CD4-positive, alpha-beta memory T cell (primary cell): ENCODE data around the gene ADIRF. TPM values are rescaled to one million over a fixed set of nuclear protein-coding genes. Genes with fewer than 3 reads are reported as not detected.
"Not testable (repeated sequence)": the region's sequence is repeated elsewhere in the genome, so short reads cannot be mapped to it uniquely, and the experiment has no call there.

ENCODE experiments used
- CTCF ChIA-PET: fragments of 350-600 bp; sonication (Branson Sonifier 250); formaldehyde crosslinking; loops from one replicate; lab custom pipeline; 2021; ENCODE audit warnings: inconsistent platforms; ENCODE audit not compliant: partially characterized antibody; lab: Charles Lee
- POLR2A ChIA-PET: fragments of 350-600 bp; sonication (Branson Sonifier 250); formaldehyde crosslinking; loops from one replicate; lab custom pipeline; 2021; ENCODE audit not compliant: partially characterized antibody; lab: Charles Lee
- DNase-seq, 5 donors: peaks; one replicate each; pipeline versions ENCODE4 v3.0.0 to v3.0.0-alpha.2; 2020 to 2022; ENCODE audit warnings: mixed read lengths in 1 of 5
- H3K27ac ChIP-seq: one replicate; pipeline ENCODE4 v1.7.0; 2013; ENCODE audit warnings: low read depth, low read length
- H3K27me3 ChIP-seq: 2 replicates; pipeline ENCODE4 v1.7.0; 2013; ENCODE audit warnings: mild to moderate bottlenecking, low read length, moderate library complexity; ENCODE audit not compliant: insufficient read depth
- H3K36me3 ChIP-seq: 2 replicates; pipeline ENCODE4 v1.7.0; 2013; ENCODE audit warnings: mild to moderate bottlenecking, low read length, moderate library complexity; ENCODE audit not compliant: insufficient read depth
- H3K4me1 ChIP-seq: 2 replicates; pipeline ENCODE4 v1.7.0; 2013; ENCODE audit warnings: mild to moderate bottlenecking, low read length, moderate library complexity; ENCODE audit not compliant: insufficient read depth
- H3K4me3 ChIP-seq, 2 donors: one replicate each; pipeline ENCODE4 v1.7.0; 2013; ENCODE audit warnings: low read length in 2 of 2, mild to moderate bottlenecking in 1 of 2
- H3K9me3 ChIP-seq, 2 donors: one replicate each; pipeline ENCODE4 v1.7.0; 2013; ENCODE audit warnings: low read length in 2 of 2, control low read depth in 1 of 2; ENCODE audit not compliant: control insufficient read depth in 1 of 2
- H3K27ac Mint-ChIP-seq, 7 donors: one replicate each; pipeline ENCODE4 v1.8.0; 2020 to 2021; ENCODE audit warnings: mixed read lengths in 7 of 7, mild to moderate bottlenecking in 6 of 7, inconsistent platforms in 3 of 7, moderate library complexity in 3 of 7
- H3K27me3 Mint-ChIP-seq, 2 donors: one replicate each; pipeline ENCODE4 v1.8.0; 2020 to 2021; ENCODE audit warnings: mixed read lengths in 2 of 2
- H3K36me3 Mint-ChIP-seq, 2 donors: one replicate each; pipeline ENCODE4 v1.8.0; 2020 to 2021; ENCODE audit warnings: mixed read lengths in 2 of 2, inconsistent platforms in 1 of 2, mild to moderate bottlenecking in 1 of 2
- H3K4me1 Mint-ChIP-seq, 4 donors: one replicate each; pipeline ENCODE4 v1.8.0; 2020 to 2021; ENCODE audit warnings: mixed read lengths in 4 of 4, mild to moderate bottlenecking in 1 of 4
- H3K4me3 Mint-ChIP-seq, 8 donors: one replicate each; pipeline ENCODE4 v1.8.0; 2020 to 2021; ENCODE audit warnings: mixed read lengths in 8 of 8, mild to moderate bottlenecking in 7 of 8, moderate library complexity in 6 of 8, inconsistent platforms in 3 of 8
- H3K9me3 Mint-ChIP-seq, 8 donors: one replicate each; pipeline ENCODE4 v1.8.0; 2020 to 2021; ENCODE audit warnings: mixed read lengths in 8 of 8, mild to moderate bottlenecking in 5 of 8, inconsistent platforms in 3 of 8, moderate library complexity in 1 of 8
- intact Hi-C: fragments of 100-400 bp; cut with micrococcal nuclease; formaldehyde crosslinking; loops from one replicate; pipeline ENCODE4 v1.15.1; 2023
- polyA plus RNA-seq, 2 donors: library from polyadenylated mRNA; unstranded; fragments of 300-500 nt; fragmentation: Illumina TruSeq; gene quantifications; one replicate each; pipeline ENCODE4 v1.2.3, GENCODE V29; 2021
- total RNA-seq, 2 experiments: library from RNA; stranded (reverse); gene quantifications; one replicate each; pipeline ENCODE4 v1.2.3, GENCODE V29; 2021

The ADIRF gene
- total and polyA plus RNA-seq, 4 experiments from 2014 or later = 0.34 to 0.87 TPM; not detected in 2

- H3K4me3 ChIP-seq, H3K4me1 Mint-ChIP-seq, CTCF ChIA-PET, POLR2A ChIA-PET, H3K4me3 Mint-ChIP-seq, DNase-seq, H3K9me3 ChIP-seq, intact Hi-C loops, H3K27ac ChIP-seq, H3K27me3 ChIP-seq, H3K36me3 ChIP-seq, H3K9me3 Mint-ChIP-seq, H3K27me3 Mint-ChIP-seq, H3K36me3 Mint-ChIP-seq, H3K4me1 ChIP-seq: not testable (repeated sequence)
- H3K27ac Mint-ChIP-seq = peak overlapping the region in 1 of 7 donors; percentile 52
These were observed 10.2 kb downstream of the ADIRF start for GRCh38 chr10:86978457-86978856.

- no peaks in the 10 kb centered on the region for H3K9me3 Mint-ChIP-seq
- H3K36me3 Mint-ChIP-seq = no peaks in the 10 kb centered on the region
- ChIA-PET CTCF (no interaction called here), POLR2A (no interaction called here)
- Histone ChIP-seq H3K9me3 (no peaks in the 10 kb centered on the region), H3K4me3 (no peak overlapping the region), H3K36me3 (no peaks in the 10 kb centered on the region), H3K4me1 (no peaks in the 10 kb centered on the region), H3K27me3 (no peaks in the 10 kb centered on the region), H3K27ac (no peak overlapping the region)
- H3K27me3 Mint-ChIP-seq = peaks cover 0 to 2% of the 10 kb centered on the region in 2 donors
- intact Hi-C loops = no loop called here
- H3K4me3 Mint-ChIP-seq = no peak overlapping the region
- no peaks in the 10 kb centered on the region for H3K4me1 Mint-ChIP-seq
- DNase-seq = no peak
- no peak overlapping the region for H3K27ac Mint-ChIP-seq
These were observed 11.1 kb downstream of the ADIRF start for GRCh38 chr10:86979296-86979818.

- Histone ChIP-seq H3K4me3 (no peak overlapping the region), H3K36me3 (no peaks in the 10 kb centered on the region), H3K27me3 (no peaks in the 10 kb centered on the region), H3K9me3 (no peaks in the 10 kb centered on the region), H3K27ac (no peak overlapping the region), H3K4me1 (no peaks in the 10 kb centered on the region)
- Mint-ChIP-seq H3K36me3 (no peaks in the 10 kb centered on the region), H3K9me3 (no peaks in the 10 kb centered on the region), H3K27me3 (peaks cover 0 to 4% of the 10 kb centered on the region in 2 donors), H3K4me3 (no peak overlapping the region), H3K27ac (no peak overlapping the region), H3K4me1 (no peaks in the 10 kb centered on the region)
- no peak for DNase-seq
- CTCF ChIA-PET = no interaction called here
- POLR2A ChIA-PET = no interaction called here
- intact Hi-C loops = no loop called here
These were observed 11.7 kb downstream of the ADIRF start for GRCh38 chr10:86979977-86980448.

GRCh38 chr10:86981020-86981419 lies 12.7 kb downstream of the ADIRF start:
- H3K36me3 Mint-ChIP-seq, H3K9me3 Mint-ChIP-seq, H3K4me1 ChIP-seq, H3K27ac Mint-ChIP-seq, POLR2A ChIA-PET, H3K4me3 ChIP-seq, DNase-seq, CTCF ChIA-PET, H3K4me3 Mint-ChIP-seq, intact Hi-C loops, H3K9me3 ChIP-seq, H3K27me3 ChIP-seq, H3K36me3 ChIP-seq, H3K27me3 Mint-ChIP-seq, H3K27ac ChIP-seq, H3K4me1 Mint-ChIP-seq: not testable (repeated sequence)

GRCh38 chr10:86981716-86982115 lies 13.4 kb downstream of the ADIRF start:
- Mint-ChIP-seq H3K27ac (no peak overlapping the region), H3K4me1 (no peaks in the 10 kb centered on the region), H3K4me3 (no peak overlapping the region), H3K27me3 (peaks cover 0 to 4% of the 10 kb centered on the region in 2 donors), H3K9me3 (peaks cover 0 to 1% (median 0%) of the 10 kb centered on the region in 8 donors), H3K36me3 (no peaks in the 10 kb centered on the region)
- intact Hi-C loops = no loop called here
- no peak for DNase-seq
- no peaks in the 10 kb centered on the region for H3K4me1 ChIP-seq
- no peaks in the 10 kb centered on the region for H3K27me3 ChIP-seq
- ChIA-PET POLR2A (no interaction called here), CTCF (no interaction called here)
- no peak overlapping the region for H3K27ac ChIP-seq
- H3K4me3 ChIP-seq = no peak overlapping the region
- H3K9me3 ChIP-seq = no peaks in the 10 kb centered on the region
- no peaks in the 10 kb centered on the region for H3K36me3 ChIP-seq

GRCh38 chr10:86984498-86984897 lies 16.2 kb downstream of the ADIRF start:
- H3K4me3 ChIP-seq, intact Hi-C loops, H3K36me3 Mint-ChIP-seq, H3K9me3 ChIP-seq, H3K27me3 ChIP-seq, H3K9me3 Mint-ChIP-seq, H3K27ac Mint-ChIP-seq, H3K4me1 ChIP-seq, CTCF ChIA-PET, H3K36me3 ChIP-seq, H3K27ac ChIP-seq, H3K4me3 Mint-ChIP-seq, H3K27me3 Mint-ChIP-seq, POLR2A ChIA-PET, H3K4me1 Mint-ChIP-seq, DNase-seq: not testable (repeated sequence)

- Mint-ChIP-seq H3K36me3 (no peaks in the 10 kb centered on the region), H3K27ac (no peak overlapping the region), H3K4me1 (no peaks in the 10 kb centered on the region), H3K27me3 (peaks cover 11 to 17% of the 10 kb centered on the region in 2 donors), H3K4me3 (no peak overlapping the region), H3K9me3 (peaks cover 0 to 1% (median 0%) of the 10 kb centered on the region in 8 donors)
- peaks cover 6% of the 10 kb centered on the region for H3K27me3 ChIP-seq
- intact Hi-C loops = no loop called here
- no peak for DNase-seq
- no peaks in the 10 kb centered on the region for H3K4me1 ChIP-seq
- no peak overlapping the region for H3K27ac ChIP-seq
- no peaks in the 10 kb centered on the region for H3K9me3 ChIP-seq
- no peaks in the 10 kb centered on the region for H3K36me3 ChIP-seq
- no peak overlapping the region for H3K4me3 ChIP-seq
- CTCF ChIA-PET = no interaction called here
- POLR2A ChIA-PET = no interaction called here
These were observed 20.2 kb downstream of the ADIRF start for GRCh38 chr10:86988520-86988919.

- H3K4me1 Mint-ChIP-seq, intact Hi-C loops, H3K36me3 Mint-ChIP-seq, H3K4me3 Mint-ChIP-seq, H3K27ac Mint-ChIP-seq, H3K9me3 Mint-ChIP-seq, H3K27me3 ChIP-seq, POLR2A ChIA-PET, H3K4me1 ChIP-seq, H3K36me3 ChIP-seq, H3K27ac ChIP-seq, H3K4me3 ChIP-seq, DNase-seq, H3K9me3 ChIP-seq, CTCF ChIA-PET: not testable (repeated sequence)
- peaks cover 8 to 17% of the 10 kb centered on the region in 2 donors for H3K27me3 Mint-ChIP-seq
These were observed 23.1 kb downstream of the ADIRF start for GRCh38 chr10:86991362-86991761.
